GM12874 (cell line): ENCODE measurements around the gene EPAS1.

Experiments
- TF ChIP-seq, protein P1 (sequence below): IDR thresholded peaks from 2 replicates; pipeline ENCODE4 v1.5.1; 2011; ENCODE audit warnings: low read depth, mild to moderate bottlenecking, control low read depth, low read length, moderate library complexity; ENCODE audit not compliant: insufficient read depth

The EPAS1 gene

DNA sequence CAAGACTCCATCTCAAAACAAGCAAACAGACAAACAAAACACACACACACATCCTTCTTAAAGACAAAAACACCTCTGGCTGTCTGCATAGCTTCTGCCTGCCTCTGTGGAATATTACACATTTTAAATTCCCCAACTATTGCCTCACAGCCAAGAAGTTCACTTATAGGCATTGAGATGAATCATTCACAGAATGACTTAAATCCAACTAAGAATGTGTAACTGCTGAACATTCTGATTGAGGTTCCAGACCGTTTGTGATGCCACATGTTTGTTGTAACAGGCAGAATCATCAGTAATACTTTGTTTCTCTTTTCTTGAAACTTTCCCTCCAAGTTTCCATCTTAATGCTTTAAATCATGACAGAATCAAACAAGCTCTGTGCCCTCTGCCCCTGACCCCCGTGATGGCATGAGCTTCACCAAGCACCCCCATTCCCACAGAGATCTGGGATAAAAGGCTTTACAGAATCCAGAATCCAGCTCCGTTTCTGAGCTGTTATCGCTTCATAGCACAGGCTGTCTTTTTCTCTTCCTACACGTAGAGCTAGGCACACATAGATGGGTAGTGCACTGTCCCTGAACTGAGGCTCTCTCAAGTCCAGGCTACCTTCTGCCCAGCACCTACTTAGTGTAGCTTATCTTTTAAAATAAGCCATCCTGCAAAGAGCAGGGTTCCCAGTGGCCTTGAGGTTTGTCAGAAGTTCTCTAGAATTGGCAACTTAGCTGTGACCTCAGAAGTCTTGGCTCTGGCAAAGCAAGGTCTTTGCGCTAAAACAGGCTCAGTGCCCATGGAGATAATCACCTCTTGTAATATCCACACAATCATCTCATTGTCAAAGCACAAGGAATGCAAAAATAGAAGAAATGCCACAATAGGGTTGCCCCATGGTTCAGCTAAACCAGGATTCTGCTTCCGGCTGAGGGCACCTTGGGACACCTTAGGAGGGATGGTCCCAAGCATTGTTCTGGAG lies 32.9 kb downstream of the EPAS1 start:
- TF ChIP-seq, protein P1, sequence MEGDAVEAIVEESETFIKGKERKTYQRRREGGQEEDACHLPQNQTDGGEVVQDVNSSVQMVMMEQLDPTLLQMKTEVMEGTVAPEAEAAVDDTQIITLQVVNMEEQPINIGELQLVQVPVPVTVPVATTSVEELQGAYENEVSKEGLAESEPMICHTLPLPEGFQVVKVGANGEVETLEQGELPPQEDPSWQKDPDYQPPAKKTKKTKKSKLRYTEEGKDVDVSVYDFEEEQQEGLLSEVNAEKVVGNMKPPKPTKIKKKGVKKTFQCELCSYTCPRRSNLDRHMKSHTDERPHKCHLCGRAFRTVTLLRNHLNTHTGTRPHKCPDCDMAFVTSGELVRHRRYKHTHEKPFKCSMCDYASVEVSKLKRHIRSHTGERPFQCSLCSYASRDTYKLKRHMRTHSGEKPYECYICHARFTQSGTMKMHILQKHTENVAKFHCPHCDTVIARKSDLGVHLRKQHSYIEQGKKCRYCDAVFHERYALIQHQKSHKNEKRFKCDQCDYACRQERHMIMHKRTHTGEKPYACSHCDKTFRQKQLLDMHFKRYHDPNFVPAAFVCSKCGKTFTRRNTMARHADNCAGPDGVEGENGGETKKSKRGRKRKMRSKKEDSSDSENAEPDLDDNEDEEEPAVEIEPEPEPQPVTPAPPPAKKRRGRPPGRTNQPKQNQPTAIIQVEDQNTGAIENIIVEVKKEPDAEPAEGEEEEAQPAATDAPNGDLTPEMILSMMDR: no peak

- TF ChIP-seq, protein P1: no peak
Observed at GRCh38 chr2:46331109-46331766, 34.0 kb downstream of the EPAS1 start.

- TF ChIP-seq, protein P1: no peak
Observed at GRCh38 chr2:46332686-46333281, 35.6 kb downstream of the EPAS1 start.

DNA sequence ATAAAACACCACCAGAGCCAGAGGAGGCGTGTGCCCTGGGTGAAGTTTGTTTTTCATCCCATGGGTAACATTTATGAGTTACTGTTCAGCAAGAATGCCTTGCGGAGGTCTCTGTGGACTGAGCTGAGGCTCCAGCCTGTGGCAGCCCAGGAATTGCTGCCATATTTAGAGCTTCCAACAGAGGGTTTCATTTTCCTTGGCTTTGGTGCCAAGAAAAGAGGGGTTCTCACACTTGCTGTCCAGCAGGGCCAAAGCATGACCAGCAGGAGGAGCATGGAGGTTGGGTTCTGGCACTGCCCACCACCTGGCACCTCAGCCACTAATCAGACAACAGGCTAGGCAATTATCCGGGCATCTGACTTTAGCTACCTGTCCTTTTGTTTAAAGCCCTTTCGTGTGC lies 36.7 kb downstream of the EPAS1 start:
- TF ChIP-seq, protein P1: 0 out of 2 replicates have a peak, but pooled peaks have one; percentile 16

DNA sequence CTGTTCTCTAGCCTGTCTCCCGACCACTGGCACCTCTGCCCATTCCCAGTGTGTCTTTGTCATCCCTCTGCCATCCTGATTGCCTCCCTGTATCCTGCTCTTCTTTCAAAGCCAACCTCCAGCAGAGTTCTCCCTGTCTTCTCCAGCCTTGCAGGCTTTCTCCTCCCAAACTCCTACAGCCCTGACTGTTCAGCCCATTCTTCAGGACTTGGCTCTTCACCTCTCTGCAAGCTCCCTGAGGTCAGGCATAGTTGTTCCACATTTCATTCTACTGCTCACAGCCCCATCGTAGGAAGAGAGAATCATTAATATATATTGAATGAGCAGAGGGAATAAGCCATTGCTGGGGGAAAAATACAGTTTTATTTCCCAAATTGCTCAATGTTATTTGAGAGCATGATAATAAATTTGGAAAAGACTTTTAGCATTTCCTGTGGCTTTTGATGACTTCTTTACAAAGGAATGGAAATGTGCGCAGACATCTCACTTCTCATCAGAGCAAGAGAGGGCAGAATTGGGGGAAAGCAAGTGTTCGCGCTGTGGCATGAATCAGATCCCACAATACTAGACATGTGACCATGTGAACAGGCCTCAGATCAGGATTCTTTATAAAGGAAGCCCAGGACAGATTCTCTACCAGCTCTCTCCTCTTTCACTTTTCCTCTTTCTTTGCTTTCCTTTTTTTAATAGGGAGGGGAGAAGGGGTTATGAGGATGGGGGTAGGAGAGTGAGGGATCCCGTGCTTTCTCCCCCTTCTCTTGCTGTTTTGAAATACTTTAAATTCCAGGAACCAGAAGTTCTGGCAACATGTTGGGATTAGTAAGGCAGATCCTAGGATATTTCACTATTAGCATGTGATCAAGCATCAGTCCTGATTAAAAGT lies 37.4 kb downstream of the EPAS1 start:
- TF ChIP-seq, protein P1: no peak

- TF ChIP-seq, protein P1: no peak
Observed at GRCh38 chr2:46335391-46336282, 38.4 kb downstream of the EPAS1 start.
